ENCODE results near the gene GTPBP3.
"Not testable (repeated sequence)": the region's sequence is repeated elsewhere in the genome, so short reads cannot be mapped to it uniquely, and the experiment has no call there.

GTPBP3 gene

GRCh38 chr19:17341845-17342244 is 4.5 kb downstream of the GTPBP3 start:
- DNase-seq = no peak

- DNase-seq = peak; percentile 73
These were observed 8.8 kb downstream of the GTPBP3 start for GRCh38 chr19:17346109-17346671.

GRCh38 chr19:17347361-17347760 is 10.0 kb downstream of the GTPBP3 start:
- DNase-seq = peak; percentile 71

- DNase-seq = no peak
These were observed 10.5 kb downstream of the GTPBP3 start for GRCh38 chr19:17347877-17348276.

- DNase-seq = peak; percentile 83
These were observed 11.3 kb downstream of the GTPBP3 start for GRCh38 chr19:17348700-17349099.

GRCh38 chr19:17351815-17352435 is 14.6 kb downstream of the GTPBP3 start:
- peak; percentile 33 for DNase-seq

- DNase-seq = peak; percentile 52
These were observed 15.4 kb downstream of the GTPBP3 start for GRCh38 chr19:17352608-17353280.

GRCh38 chr19:17353386-17353785 is 16.0 kb downstream of the GTPBP3 start:
- peak; percentile 28 for DNase-seq

- no peak for DNase-seq
These were observed 19.8 kb downstream of the GTPBP3 start for GRCh38 chr19:17357078-17357666.

GRCh38 chr19:17357724-17358123 is 20.4 kb downstream of the GTPBP3 start:
- no peak for DNase-seq

- no peak for DNase-seq
These were observed 21.0 kb downstream of the GTPBP3 start for GRCh38 chr19:17358395-17358794.

- no peak for DNase-seq
These were observed 22.8 kb downstream of the GTPBP3 start for GRCh38 chr19:17359905-17360800.

- DNase-seq = not testable (repeated sequence)
These were observed 26.7 kb downstream of the GTPBP3 start for GRCh38 chr19:17363852-17364605.

GRCh38 chr19:17365361-17365760 is 28.0 kb downstream of the GTPBP3 start:
- DNase-seq = no peak

GRCh38 chr19:17370026-17370587 is 32.8 kb downstream of the GTPBP3 start:
- DNase-seq = no peak

GRCh38 chr19:17376935-17377600 is 39.7 kb downstream of the GTPBP3 start, which contains the start of gene PLVAP:
PLVAP (minus strand) TSS chr19:17377342; CDS start chr19:17377288, 54 bp downstream.
- DNase-seq = no peak

- no peak for DNase-seq
These were observed 40.9 kb downstream of the GTPBP3 start for GRCh38 chr19:17378271-17378670.

- DNase-seq = no peak
These were observed 41.9 kb downstream of the GTPBP3 start for GRCh38 chr19:17379221-17379631.

GRCh38 chr19:17380426-17381138 is 43.2 kb downstream of the GTPBP3 start:
- no peak for DNase-seq

GRCh38 chr19:17385878-17386611 is 48.7 kb downstream of the GTPBP3 start:
- peak; percentile 79 for DNase-seq

Data from left hindlimb (tissue), 1 donor.